GM19395 (cell line): ENCODE measurements around the gene SMAD6.

Experiments
- ATAC-seq: cut with Tn5 transposase; IDR thresholded peaks from one replicate; pipeline ENCODE4 v1.9.1; 2021; ENCODE audit warnings: mild to moderate bottlenecking, moderate library complexity; ENCODE audit not compliant: unreplicated experiment

Gene SMAD6

GRCh38 chr15:66702787-66703539 is 927 bp downstream of the SMAD6 start:
- no peak for ATAC-seq

DNA sequence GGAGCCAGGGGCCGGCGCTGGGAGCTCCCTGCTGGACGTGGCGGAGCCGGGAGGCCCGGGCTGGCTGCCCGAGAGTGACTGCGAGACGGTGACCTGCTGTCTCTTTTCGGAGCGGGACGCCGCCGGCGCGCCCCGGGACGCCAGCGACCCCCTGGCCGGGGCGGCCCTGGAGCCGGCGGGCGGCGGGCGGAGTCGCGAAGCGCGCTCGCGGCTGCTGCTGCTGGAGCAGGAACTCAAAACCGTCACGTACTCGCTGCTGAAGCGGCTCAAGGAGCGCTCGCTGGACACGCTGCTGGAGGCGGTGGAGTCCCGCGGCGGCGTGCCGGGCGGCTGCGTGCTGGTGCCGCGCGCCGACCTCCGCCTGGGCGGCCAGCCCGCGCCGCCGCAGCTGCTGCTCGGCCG is 1.5 kb downstream of the SMAD6 start:
- no peak for ATAC-seq

DNA sequence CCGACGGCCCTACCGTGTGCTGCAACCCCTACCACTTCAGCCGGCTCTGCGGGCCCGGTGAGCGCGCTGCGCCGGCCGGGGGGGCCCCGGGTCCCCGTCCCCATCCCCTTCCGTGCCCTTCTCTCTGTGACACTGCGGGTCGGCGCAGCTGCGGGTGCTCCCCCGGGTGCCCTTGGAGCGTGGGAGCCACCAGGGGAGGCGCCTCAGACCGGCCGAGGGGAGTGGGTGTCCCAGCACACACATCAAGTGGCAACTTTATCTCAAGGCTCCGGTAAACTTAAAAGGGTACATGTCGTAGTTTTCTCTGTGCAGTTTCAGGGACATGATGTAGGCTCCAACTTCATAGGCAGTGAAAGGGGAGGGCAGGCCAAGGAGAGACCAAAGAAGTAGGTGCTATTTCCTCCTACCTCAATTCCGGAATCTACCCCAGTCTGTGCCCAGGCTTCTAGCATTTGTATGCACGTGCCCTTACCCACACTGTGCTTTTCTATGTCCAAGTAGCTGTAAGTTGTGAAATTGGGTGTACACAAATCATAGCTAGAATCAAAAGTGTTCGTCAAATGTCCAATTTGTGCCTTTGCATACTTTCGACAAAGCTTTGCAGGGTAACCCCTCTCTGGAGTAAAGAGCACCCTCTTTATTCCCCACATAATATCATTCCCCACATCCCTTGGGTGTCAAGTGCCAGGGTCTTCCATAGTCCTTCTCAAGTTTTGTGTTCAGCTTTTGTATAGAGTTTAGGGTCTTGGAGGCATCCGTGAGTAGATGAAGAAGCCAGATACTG is 2.2 kb downstream of the SMAD6 start:
- ATAC-seq: no peak

- no peak for ATAC-seq
These were observed 2.7 kb downstream of the SMAD6 start for GRCh38 chr15:66704803-66705153.

GRCh38 chr15:66705277-66706146 is 3.5 kb downstream of the SMAD6 start:
- no peak for ATAC-seq

GRCh38 chr15:66706225-66706732 is 4.2 kb downstream of the SMAD6 start:
- no peak for ATAC-seq

DNA sequence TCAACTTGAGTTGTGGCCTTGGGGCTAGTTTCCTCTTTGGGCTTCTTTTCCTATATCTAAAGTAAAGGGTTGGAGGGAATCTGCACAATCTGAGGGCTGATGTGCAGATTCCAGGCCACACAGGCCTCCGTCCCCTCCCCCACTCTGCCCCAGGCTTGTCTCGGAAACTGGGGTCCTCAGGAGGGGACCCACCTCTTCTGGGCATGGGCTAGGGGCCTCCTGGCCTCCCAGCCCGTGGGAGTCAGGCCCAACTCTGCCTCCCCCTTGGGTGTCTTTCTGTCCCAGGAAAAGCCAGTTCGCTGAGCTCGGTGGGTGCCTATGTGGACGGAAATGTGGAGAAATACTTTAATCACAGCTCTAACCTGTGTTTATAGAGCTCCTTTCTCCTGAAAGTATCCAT is 4.8 kb downstream of the SMAD6 start:
- no peak for ATAC-seq

- no peak for ATAC-seq
These were observed 5.5 kb downstream of the SMAD6 start for GRCh38 chr15:66707310-66708082.

GRCh38 chr15:66708389-66708788 is 6.4 kb downstream of the SMAD6 start:
- no peak for ATAC-seq

DNA sequence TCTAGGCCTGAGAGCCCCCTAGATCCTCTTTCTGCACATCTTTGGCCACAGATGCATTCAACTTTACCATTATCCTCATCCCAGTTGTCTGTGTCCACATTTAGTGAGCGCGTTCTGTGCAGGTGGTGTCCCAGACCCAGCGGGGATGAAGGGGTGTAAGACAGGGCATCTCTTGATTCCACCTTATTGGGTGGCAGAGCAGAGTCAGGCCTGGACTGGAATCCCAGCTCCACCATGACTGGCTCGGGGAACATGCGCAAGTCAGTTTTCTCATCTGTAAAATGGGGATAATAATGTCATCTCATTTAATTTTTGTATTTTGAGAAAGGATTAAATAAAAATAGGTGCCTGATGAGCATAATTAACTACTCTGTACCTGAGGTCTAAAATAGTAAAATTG is 7.8 kb downstream of the SMAD6 start:
- ATAC-seq: no peak

GRCh38 chr15:66711260-66711659 is 9.2 kb downstream of the SMAD6 start:
- no peak for ATAC-seq

DNA sequence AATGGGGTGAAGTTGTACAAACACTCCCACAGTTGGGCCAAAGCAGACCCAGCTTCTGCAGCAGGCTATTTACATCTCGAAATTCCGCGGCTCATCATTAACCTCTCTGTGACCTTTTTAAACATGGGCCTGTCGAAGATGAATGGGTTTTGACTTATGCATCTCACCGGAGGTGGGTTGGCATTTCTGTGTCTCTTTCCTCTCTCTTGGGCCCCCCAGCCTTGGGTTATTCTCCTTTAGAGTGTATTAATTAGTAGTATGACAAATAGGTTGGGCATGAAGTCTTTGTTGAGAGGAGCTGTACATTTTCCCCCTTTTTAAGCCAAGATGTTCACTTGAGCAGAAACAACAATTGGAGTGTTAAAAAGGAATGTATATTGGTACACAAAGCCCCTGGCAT is 9.8 kb downstream of the SMAD6 start:
- ATAC-seq: no peak

- ATAC-seq: no peak
These were observed 11.9 kb downstream of the SMAD6 start for GRCh38 chr15:66713843-66714508.

DNA sequence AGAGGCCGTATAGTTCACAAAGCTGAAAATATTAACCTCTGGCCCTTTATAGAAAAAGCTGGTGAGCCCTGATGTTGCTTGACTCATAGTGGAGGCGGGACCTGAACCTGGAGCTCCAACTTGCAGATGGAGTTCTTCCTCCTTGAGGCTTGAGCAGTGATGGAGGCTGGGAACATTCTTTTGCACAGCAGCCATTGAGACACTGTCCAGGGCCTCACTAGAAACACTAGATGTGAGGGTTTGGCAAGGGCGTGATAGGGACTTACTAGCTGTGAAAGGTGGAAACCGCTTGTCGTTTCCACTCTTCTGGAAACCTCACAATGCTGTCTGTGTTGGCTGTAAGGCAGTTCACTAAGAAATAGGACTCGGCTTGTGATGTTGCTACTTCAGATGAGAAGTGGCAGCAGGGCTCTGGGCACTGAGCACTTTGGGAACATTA is 12.5 kb downstream of the SMAD6 start:
- no peak for ATAC-seq

DNA sequence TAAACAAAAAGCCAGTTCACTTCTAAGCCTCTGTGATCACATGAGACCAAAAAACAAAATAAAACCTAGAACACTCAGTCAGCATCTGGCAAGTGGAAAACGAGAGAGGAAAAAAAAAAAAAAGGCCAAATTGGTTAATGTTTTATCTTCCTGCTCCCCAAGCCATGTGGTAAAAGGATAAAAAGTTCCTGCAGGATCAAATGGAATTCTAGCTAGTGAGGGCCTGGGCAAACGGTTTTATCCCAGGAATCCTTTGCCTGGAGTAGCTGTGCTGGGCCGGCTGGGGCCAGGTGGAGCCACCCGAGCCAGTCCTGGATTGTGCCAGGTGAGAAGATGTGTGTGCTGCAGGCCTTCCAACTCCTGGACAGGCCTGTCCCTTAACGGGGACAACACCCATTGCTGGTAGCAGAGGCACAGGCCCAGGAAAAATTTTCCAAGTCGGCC is 13.2 kb downstream of the SMAD6 start:
- ATAC-seq: no peak

DNA sequence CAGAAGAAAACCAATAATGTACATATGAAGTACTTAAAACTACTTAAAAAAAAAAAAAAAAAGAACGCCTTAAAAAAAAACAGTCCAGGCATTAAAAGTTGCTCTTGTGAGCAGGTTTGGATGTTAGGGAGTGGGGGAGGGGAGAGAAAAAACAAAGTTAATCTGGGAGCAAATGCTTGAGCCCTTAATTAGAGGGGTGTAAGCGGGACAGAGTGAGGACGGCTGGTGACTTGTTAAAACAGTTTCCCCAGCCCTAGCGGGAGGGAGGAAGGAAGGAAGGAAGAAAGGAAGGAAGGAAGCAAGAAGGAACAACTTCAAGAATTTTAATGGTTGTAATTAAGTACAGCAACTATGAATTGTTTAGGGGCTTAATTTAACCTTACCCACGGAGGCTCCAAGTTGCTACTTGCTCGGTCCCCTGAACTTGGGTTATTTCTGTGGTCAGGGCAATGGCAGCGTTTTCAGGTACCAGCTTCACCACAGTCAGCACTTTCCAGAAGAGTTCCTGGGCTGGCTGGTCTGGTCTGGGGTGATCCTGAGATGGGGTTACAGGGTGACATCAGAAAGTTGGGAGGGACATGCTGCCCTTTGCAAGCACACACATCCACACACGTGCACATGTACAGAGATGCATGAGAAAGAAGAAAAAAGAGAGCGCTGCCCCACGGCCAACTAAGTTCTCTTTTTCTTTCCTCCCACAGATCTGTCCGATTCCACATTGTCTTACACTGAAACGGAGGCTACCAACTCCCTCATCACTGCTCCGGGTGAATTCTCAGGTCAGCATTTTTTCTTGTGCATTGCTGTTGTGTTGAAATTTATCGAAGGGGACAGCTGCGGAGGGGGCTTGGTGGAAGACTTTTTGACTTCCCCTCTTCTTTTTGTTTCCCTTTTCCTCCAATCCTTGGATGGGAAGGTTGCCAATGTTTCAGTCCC is 14.0 kb downstream of the SMAD6 start:
- no peak for ATAC-seq

- ATAC-seq: no peak
These were observed 14.6 kb downstream of the SMAD6 start for GRCh38 chr15:66716656-66717020.

DNA sequence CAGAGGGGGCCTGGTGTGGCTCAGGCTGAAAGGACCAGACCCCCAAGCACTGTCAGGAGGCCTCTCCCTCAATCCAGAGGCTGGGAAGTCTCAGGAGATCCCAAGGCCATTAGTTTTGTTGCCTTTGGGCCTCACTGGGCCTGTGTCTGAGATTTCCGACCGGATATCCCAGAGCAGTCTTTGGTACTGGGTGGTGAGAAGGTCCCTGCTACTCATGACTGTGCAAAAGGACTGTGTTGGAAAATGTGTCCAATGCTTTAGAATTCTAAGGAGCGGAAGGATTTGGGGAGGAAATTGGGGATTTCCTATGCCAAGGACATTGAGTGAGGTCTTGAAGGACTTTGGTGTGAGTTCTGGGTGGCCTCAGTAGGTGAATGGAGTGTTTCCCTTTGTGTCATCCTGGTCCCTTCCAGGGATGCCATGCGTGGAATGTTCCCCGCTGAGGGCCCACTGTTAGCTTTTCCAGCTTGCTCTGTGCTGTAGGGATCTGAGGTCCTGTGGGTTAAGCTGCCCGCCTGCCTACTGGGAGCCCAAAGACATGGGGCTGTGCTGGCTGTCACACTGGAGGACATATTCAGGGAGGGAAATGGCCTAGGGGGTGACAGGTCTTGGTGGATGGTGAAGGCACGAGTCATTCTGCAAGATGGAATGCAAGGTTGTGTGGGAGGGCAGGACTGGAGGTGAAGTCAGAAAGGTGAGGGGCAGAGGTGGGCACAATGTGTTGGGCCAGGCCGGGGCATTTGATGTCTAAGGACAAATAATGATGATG is 16.4 kb downstream of the SMAD6 start:
- no peak for ATAC-seq
